Measurements from ENCODE around the gene TRIP12.
"Not testable (repeated sequence)": the region's sequence is repeated elsewhere in the genome, so short reads cannot be mapped to it uniquely, and the experiment has no call there.

TRIP12 gene

GRCh38 chr2:229731363-229731762, 190.4 kb downstream of the TRIP12 start:
- Histone ChIP-seq H3K9me3 (ENCODE audit: control extremely low read depth in 1 of 5, control insufficient read depth in 4 of 5, insufficient read depth in 2 of 5, low read depth in 1 of 5, low read length in 4 of 5) (peaks cover 0 to 5% (median 0%) of the 10 kb centered on the region in 5 experiments), H3K27me3 (replicated peaks in 2 of 5; ENCODE audit: control insufficient read depth in 4 of 5, insufficient read depth in 5 of 5, low read length in 4 of 5) (peaks cover 0 to 2% (median 0%) of the 10 kb centered on the region in 5 experiments), H3K4me3 (ENCODE audit: control insufficient read depth in 1 of 7, extremely low read depth in 1 of 7, insufficient read depth in 4 of 7, low read depth in 2 of 7, low read length in 6 of 7) (no peak overlapping the region), H3K36me3 (ENCODE audit: control insufficient read depth in 4 of 4, insufficient read depth in 4 of 4, low read length in 3 of 4) (no peaks in the 10 kb centered on the region), H3K4me1 (ENCODE audit: control extremely low read depth in 1 of 4, control insufficient read depth in 4 of 4, insufficient read depth in 4 of 4, low read length in 3 of 4) (peaks cover 0 to 2% (median 0%) of the 10 kb centered on the region in 4 experiments), H3K27ac (ENCODE audit: insufficient read depth in 1 of 2, low read depth in 1 of 2, low read length in 2 of 2, poor library complexity in 1 of 2, severe bottlenecking in 2 of 2) (no peak overlapping the region)
- DNase-seq: no peak
- POLR2A ChIA-PET: no interaction called here
- 98% methylated on average over 5 of the region's 5 CpGs for WGBS (ENCODE audit: insufficient coverage)
- CTCF ChIA-PET: interaction anchor here (0.6 to 0.7 kb wide), 2 partner anchors 14 to 30 kb away, joined by 3 read pairs; no protein-coding TSS in a partner anchor

- H3K4me3 ChIP-seq (ENCODE audit: control insufficient read depth in 1 of 7, extremely low read depth in 1 of 7, insufficient read depth in 4 of 7, low read depth in 2 of 7, low read length in 6 of 7): no peak overlapping the region
- no peak overlapping the region for H3K27ac ChIP-seq (ENCODE audit: insufficient read depth in 1 of 2, low read depth in 1 of 2, low read length in 2 of 2, poor library complexity in 1 of 2, severe bottlenecking in 2 of 2)
- DNase-seq: no peak
- H3K27me3 ChIP-seq (replicated peaks in 2 of 5; ENCODE audit: control insufficient read depth in 4 of 5, insufficient read depth in 5 of 5, low read length in 4 of 5): peaks cover 0 to 5% (median 2%) of the 10 kb centered on the region in 5 experiments
- CTCF ChIA-PET: no interaction called here
- no peaks in the 10 kb centered on the region for H3K9me3 ChIP-seq (ENCODE audit: control extremely low read depth in 1 of 5, control insufficient read depth in 4 of 5, insufficient read depth in 2 of 5, low read depth in 1 of 5, low read length in 4 of 5)
- peaks cover 0 to 2% (median 0%) of the 10 kb centered on the region in 4 experiments for H3K4me1 ChIP-seq (ENCODE audit: control extremely low read depth in 1 of 4, control insufficient read depth in 4 of 4, insufficient read depth in 4 of 4, low read length in 3 of 4)
- no peaks in the 10 kb centered on the region for H3K36me3 ChIP-seq (ENCODE audit: control insufficient read depth in 4 of 4, insufficient read depth in 4 of 4, low read length in 3 of 4)
- POLR2A ChIA-PET: no interaction called here
Observed at GRCh38 chr2:229728370-229728769, 193.4 kb downstream of the TRIP12 start.

GRCh38 chr2:229726643-229727042, 195.2 kb downstream of the TRIP12 start:
- no peak for DNase-seq
- no peaks in the 10 kb centered on the region for H3K4me1 ChIP-seq (ENCODE audit: control extremely low read depth in 1 of 4, control insufficient read depth in 4 of 4, insufficient read depth in 4 of 4, low read length in 3 of 4)
- H3K27ac ChIP-seq (ENCODE audit: insufficient read depth in 1 of 2, low read depth in 1 of 2, low read length in 2 of 2, poor library complexity in 1 of 2, severe bottlenecking in 2 of 2): no peak overlapping the region
- ChIA-PET CTCF (no interaction called here), POLR2A (no interaction called here)
- WGBS (ENCODE audit: insufficient coverage): 83% methylated on average over 1 of the region's 2 CpGs
- H3K27me3 ChIP-seq (replicated peaks in 2 of 5; ENCODE audit: control insufficient read depth in 4 of 5, insufficient read depth in 5 of 5, low read length in 4 of 5): peaks cover 0 to 5% (median 2%) of the 10 kb centered on the region in 5 experiments
- no peaks in the 10 kb centered on the region for H3K9me3 ChIP-seq (ENCODE audit: control extremely low read depth in 1 of 5, control insufficient read depth in 4 of 5, insufficient read depth in 2 of 5, low read depth in 1 of 5, low read length in 4 of 5)
- no peaks in the 10 kb centered on the region for H3K36me3 ChIP-seq (ENCODE audit: control insufficient read depth in 4 of 4, insufficient read depth in 4 of 4, low read length in 3 of 4)
- no peak overlapping the region for H3K4me3 ChIP-seq (ENCODE audit: control insufficient read depth in 1 of 7, extremely low read depth in 1 of 7, insufficient read depth in 4 of 7, low read depth in 2 of 7, low read length in 6 of 7)

- H3K36me3 ChIP-seq (ENCODE audit: control insufficient read depth in 4 of 4, insufficient read depth in 4 of 4, low read length in 3 of 4): no peaks in the 10 kb centered on the region
- no peaks in the 10 kb centered on the region for H3K4me1 ChIP-seq (ENCODE audit: control extremely low read depth in 1 of 4, control insufficient read depth in 4 of 4, insufficient read depth in 4 of 4, low read length in 3 of 4)
- no peaks in the 10 kb centered on the region for H3K9me3 ChIP-seq (ENCODE audit: control extremely low read depth in 1 of 5, control insufficient read depth in 4 of 5, insufficient read depth in 2 of 5, low read depth in 1 of 5, low read length in 4 of 5)
- peaks cover 0 to 5% (median 2%) of the 10 kb centered on the region in 5 experiments for H3K27me3 ChIP-seq (replicated peaks in 2 of 5; ENCODE audit: control insufficient read depth in 4 of 5, insufficient read depth in 5 of 5, low read length in 4 of 5)
- ChIA-PET POLR2A (interaction anchor here (0.6 kb wide), 1 partner anchor 1004 kb away, joined by 3 read pairs; no protein-coding TSS in a partner anchor), CTCF (interaction anchor here (1.2 kb wide), 1 partner anchor 10 kb away, joined by 3 read pairs; no protein-coding TSS in a partner anchor)
- WGBS (ENCODE audit: insufficient coverage): 98% methylated on average over 5 of the region's 7 CpGs
- no peak for DNase-seq
- H3K4me3 ChIP-seq (ENCODE audit: control insufficient read depth in 1 of 7, extremely low read depth in 1 of 7, insufficient read depth in 4 of 7, low read depth in 2 of 7, low read length in 6 of 7): no peak overlapping the region
- H3K27ac ChIP-seq (ENCODE audit: insufficient read depth in 1 of 2, low read depth in 1 of 2, low read length in 2 of 2, poor library complexity in 1 of 2, severe bottlenecking in 2 of 2): no peak overlapping the region
Observed at GRCh38 chr2:229725716-229726574, 195.9 kb downstream of the TRIP12 start.

GRCh38 chr2:229723192-229723591, 198.6 kb downstream of the TRIP12 start:
- H3K4me1 ChIP-seq (ENCODE audit: control extremely low read depth in 1 of 4, control insufficient read depth in 4 of 4, insufficient read depth in 4 of 4, low read length in 3 of 4); H3K27ac ChIP-seq (ENCODE audit: insufficient read depth in 1 of 2, low read depth in 1 of 2, low read length in 2 of 2, poor library complexity in 1 of 2, severe bottlenecking in 2 of 2); H3K36me3 ChIP-seq (ENCODE audit: control insufficient read depth in 4 of 4, insufficient read depth in 4 of 4, low read length in 3 of 4); POLR2A ChIA-PET; CTCF ChIA-PET; H3K4me3 ChIP-seq (ENCODE audit: control insufficient read depth in 1 of 7, extremely low read depth in 1 of 7, insufficient read depth in 4 of 7, low read depth in 2 of 7, low read length in 6 of 7); H3K9me3 ChIP-seq (ENCODE audit: control extremely low read depth in 1 of 5, control insufficient read depth in 4 of 5, insufficient read depth in 2 of 5, low read depth in 1 of 5, low read length in 4 of 5): not testable (repeated sequence)
- DNase-seq: peak in 1 of 3 donors; percentile 15
- peaks cover 2 to 22% (median 9%) of the 10 kb centered on the region in 5 experiments for H3K27me3 ChIP-seq (replicated peaks in 2 of 5; ENCODE audit: control insufficient read depth in 4 of 5, insufficient read depth in 5 of 5, low read length in 4 of 5)
- WGBS (ENCODE audit: insufficient coverage): 73% methylated on average over 3 of the region's 3 CpGs

GRCh38 chr2:229719926-229720647, 201.7 kb downstream of the TRIP12 start:
- POLR2A ChIA-PET: no interaction called here

GRCh38 chr2:229718057-229718456, 203.8 kb downstream of the TRIP12 start:
- Histone ChIP-seq H3K4me3 (ENCODE audit: control insufficient read depth in 1 of 7, extremely low read depth in 1 of 7, insufficient read depth in 4 of 7, low read depth in 2 of 7, low read length in 6 of 7) (no peak overlapping the region), H3K4me1 (ENCODE audit: control extremely low read depth in 1 of 4, control insufficient read depth in 4 of 4, insufficient read depth in 4 of 4, low read length in 3 of 4) (peaks cover 0 to 23% (median 21%) of the 10 kb centered on the region in 4 experiments), H3K9me3 (ENCODE audit: control extremely low read depth in 1 of 5, control insufficient read depth in 4 of 5, insufficient read depth in 2 of 5, low read depth in 1 of 5, low read length in 4 of 5) (no peaks in the 10 kb centered on the region), H3K36me3 (ENCODE audit: control insufficient read depth in 4 of 4, insufficient read depth in 4 of 4, low read length in 3 of 4) (no peaks in the 10 kb centered on the region), H3K27ac (ENCODE audit: insufficient read depth in 1 of 2, low read depth in 1 of 2, low read length in 2 of 2, poor library complexity in 1 of 2, severe bottlenecking in 2 of 2) (no peak overlapping the region), H3K27me3 (replicated peaks in 2 of 5; ENCODE audit: control insufficient read depth in 4 of 5, insufficient read depth in 5 of 5, low read length in 4 of 5) (peaks cover 16 to 69% (median 34%) of the 10 kb centered on the region in 5 experiments)
- DNase-seq: no peak
- WGBS (ENCODE audit: insufficient coverage): no CpG with 5 or more reads among the region's 2 CpGs
- CTCF ChIA-PET: no interaction called here
- POLR2A ChIA-PET: no interaction called here

More at GRCh38 chr2:229719926-229720647, 201.7 kb downstream of the TRIP12 start:
- peaks cover 13 to 53% (median 25%) of the 10 kb centered on the region in 5 experiments for H3K27me3 ChIP-seq (replicated peaks in 2 of 5; ENCODE audit: control insufficient read depth in 4 of 5, insufficient read depth in 5 of 5, low read length in 4 of 5)
- H3K4me3 ChIP-seq (ENCODE audit: control insufficient read depth in 1 of 7, extremely low read depth in 1 of 7, insufficient read depth in 4 of 7, low read depth in 2 of 7, low read length in 6 of 7): no peak overlapping the region
- no peaks in the 10 kb centered on the region for H3K36me3 ChIP-seq (ENCODE audit: control insufficient read depth in 4 of 4, insufficient read depth in 4 of 4, low read length in 3 of 4)
- H3K9me3 ChIP-seq (ENCODE audit: control extremely low read depth in 1 of 5, control insufficient read depth in 4 of 5, insufficient read depth in 2 of 5, low read depth in 1 of 5, low read length in 4 of 5): no peaks in the 10 kb centered on the region
- DNase-seq: no peak
- H3K4me1 ChIP-seq (ENCODE audit: control extremely low read depth in 1 of 4, control insufficient read depth in 4 of 4, insufficient read depth in 4 of 4, low read length in 3 of 4): peaks cover 0 to 6% (median 3%) of the 10 kb centered on the region in 4 experiments
- CTCF ChIA-PET: interaction anchor here (1.4 kb wide), 1 partner anchor 10 kb away, joined by 4 read pairs; no protein-coding TSS in a partner anchor
- no peak overlapping the region for H3K27ac ChIP-seq (ENCODE audit: insufficient read depth in 1 of 2, low read depth in 1 of 2, low read length in 2 of 2, poor library complexity in 1 of 2, severe bottlenecking in 2 of 2)
- no CpG with 5 or more reads among the region's 3 CpGs for WGBS (ENCODE audit: insufficient coverage)

All from common myeloid progenitor, CD34-positive (primary cell).